Activated CD8-positive, alpha-beta memory T cell treated with anti-CD3 and anti-CD28 coated beads for 1 hour (primary cell): ENCODE data around the gene SNRPF.

Source experiments
- DNase-seq, 2 donors: peaks; one replicate each; pipeline ENCODE4 v3.0.0-alpha.2; 2020; ENCODE audit warnings: low read depth in 1 of 2; ENCODE audit errors: extremely low read depth in 1 of 2

Gene SNRPF

DNA sequence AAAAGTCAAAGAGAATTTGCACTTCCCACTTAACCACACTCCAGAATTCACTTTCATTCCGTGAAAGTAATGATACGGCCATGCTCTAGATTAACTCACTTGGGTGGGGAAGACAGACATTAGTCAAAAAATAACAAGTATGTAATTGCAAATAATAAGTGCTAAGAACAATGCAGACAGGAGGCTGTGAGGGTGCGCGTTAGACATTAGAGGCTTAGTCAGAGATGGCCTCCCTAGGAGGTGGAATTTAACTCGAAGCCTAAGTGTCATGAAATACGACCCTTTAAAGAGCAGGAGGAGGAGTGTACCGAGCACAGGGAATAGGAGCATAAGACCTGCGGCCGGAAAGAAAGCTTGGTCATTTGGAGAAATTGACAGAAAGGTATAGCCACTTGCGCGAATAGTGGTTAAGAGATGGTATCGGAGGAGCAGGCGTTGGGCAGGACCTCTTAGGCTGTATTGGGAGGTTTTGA, 628 bp downstream of the SNRPF start:
- no peak for DNase-seq

GRCh38 chr12:95859947-95860850, 1.4 kb downstream of the SNRPF start:
- no peak for DNase-seq

- no peak for DNase-seq
Measured at GRCh38 chr12:95862038-95862437, 3.3 kb downstream of the SNRPF start.

- no peak for DNase-seq
Measured at GRCh38 chr12:95863337-95863736, 4.6 kb downstream of the SNRPF start.

DNA sequence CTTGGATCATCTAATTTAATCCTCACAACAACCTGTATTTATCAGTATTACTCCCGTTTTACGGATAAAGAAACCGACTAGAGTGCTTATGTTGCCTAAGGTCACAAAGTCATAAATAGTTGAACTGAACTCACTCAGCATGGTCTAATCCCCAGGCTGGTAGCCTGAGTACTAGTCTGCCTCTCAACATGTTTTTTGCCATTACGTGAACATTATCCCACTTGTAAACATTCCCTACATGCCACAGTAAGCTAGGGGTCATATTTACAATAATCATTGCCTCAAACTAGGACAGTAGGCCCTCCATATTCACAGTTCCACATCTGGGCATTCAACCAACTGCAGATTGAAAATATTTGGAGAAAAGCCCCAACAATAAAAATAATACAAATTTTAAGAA, 12.1 kb downstream of the SNRPF start:
- DNase-seq = no peak

GRCh38 chr12:95874452-95874851, 15.7 kb downstream of the SNRPF start:
- no peak for DNase-seq

- DNase-seq = no peak
Measured at GRCh38 chr12:95877622-95878021, 18.9 kb downstream of the SNRPF start.

DNA sequence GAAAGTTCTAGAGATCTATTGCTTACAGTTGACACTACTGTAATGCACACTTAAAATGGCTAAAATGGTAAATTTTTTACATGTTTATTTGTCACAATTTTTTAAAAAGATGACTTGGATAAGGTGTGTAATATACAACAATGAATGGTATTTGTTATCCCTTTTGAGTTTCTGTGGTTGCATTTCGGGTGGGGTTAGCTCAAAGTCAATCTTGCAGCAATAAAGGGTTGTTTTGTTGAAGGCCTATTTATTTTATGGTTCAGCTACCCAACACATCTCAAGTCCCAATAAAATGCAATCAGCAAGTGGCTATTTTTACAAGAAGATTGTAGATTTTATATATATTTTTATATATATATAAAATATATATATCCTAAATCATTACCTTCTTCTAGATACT, 22.1 kb downstream of the SNRPF start:
- no peak for DNase-seq

DNA sequence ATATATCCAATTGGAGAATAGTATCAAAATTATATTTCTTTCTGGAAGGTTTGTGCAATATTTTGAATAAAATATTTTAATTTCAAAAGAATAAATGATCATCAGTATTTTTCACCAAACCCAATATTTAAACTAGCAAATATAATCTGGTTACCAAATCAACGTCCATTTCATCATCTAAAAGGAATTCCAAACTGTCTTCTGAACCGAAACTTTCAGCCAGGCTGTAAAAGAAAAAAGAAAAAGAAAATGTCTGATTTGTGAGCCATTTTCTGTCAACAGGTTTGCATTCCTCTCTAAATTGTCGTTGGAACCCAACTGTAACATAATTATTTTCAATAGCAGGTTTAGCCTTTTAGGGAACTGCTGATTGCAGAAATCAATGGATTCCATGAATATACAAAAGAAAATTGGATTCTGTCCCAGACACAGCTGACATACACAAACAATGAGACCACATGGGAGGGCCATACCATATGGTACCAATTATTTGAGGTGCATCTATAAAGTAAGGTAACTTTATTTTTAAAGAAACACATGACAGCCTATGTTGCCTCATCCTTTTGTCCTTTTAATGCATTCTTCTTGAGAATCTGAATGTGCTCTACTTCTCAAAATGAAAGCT, 22.7 kb downstream of the SNRPF start:
- no peak for DNase-seq

GRCh38 chr12:95882080-95882479, 23.3 kb downstream of the SNRPF start:
- no peak for DNase-seq

- DNase-seq = no peak
Measured at GRCh38 chr12:95882873-95883272, 24.1 kb downstream of the SNRPF start.

- DNase-seq = no peak
Measured at GRCh38 chr12:95884998-95885397, 26.2 kb downstream of the SNRPF start.

DNA sequence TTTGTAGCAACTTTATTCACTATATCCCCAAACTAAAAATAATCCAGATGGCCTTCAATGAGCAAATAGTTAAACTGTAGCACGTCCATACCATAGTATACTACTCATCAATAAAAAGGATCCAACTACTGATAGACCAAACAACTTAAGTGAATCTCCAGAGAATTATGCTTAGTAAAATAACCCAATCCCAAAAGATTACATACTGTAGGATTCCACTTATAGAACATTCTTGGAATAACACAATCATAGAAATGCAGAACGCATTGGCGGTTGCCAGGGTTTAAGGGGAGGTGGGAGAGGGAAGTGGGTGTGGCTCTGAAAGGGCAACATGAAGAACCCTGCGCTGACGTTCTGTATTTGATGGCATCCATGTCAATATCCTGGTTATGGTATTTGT, 28.6 kb downstream of the SNRPF start:
- DNase-seq = no peak

DNA sequence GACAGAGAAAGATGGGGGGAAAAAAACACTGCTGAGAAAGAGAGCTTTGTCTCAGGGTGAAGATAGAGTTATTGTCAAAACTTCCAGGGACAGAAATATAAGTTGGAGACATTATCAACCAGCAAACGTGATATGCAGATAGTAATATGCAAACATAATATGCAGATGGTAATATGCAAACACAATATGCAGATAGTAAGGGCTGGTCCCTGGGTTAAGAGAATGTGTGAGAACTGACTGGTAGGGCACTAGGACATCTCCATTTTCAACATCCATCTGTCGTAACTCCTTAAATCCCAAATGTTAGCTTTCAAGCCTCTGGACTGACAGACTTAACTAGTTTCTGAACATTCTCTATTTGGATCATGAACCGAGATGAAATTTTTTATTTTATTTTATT, 32.2 kb downstream of the SNRPF start:
- no peak for DNase-seq

DNA sequence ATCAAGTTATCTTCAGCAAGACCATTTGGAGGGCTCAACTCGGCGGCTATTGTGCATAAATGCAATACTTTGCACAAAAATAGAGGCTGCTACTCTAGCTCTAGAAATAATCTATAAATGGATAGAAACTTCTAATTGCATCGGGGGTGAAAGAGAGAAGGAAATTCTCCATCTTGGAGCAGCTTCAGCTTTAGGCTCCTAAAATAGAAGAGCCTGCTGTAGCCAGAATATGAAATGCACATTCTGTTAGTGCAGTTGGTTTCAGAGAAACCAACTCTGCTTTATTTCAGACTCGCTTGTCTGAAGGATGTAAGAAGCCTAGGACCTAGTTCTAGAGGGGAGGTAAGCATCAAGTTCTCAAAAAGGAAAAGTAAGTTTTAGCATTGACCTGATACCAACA, 38.1 kb downstream of the SNRPF start:
- no peak for DNase-seq

DNA sequence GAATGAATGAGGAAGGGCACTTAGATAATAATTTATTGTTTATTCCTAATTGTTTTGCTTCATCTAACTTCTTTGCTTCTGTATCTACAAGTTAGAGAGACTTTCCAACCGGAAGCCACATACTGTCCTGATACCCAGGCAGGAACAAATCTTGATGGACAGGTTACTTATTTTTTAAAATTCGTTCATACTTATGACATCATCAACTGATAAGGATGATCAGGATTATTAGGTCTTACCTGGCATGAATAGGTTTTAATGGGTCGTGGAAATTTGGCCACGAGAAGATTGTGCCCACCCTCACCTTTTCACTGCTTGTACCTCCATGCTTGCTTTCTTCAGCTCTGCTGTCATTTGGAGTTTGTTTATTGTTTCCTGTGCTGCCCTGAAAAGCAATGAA, 39.3 kb downstream of the SNRPF start:
- DNase-seq = no peak

- DNase-seq = no peak
Measured at GRCh38 chr12:95908573-95908972, 49.8 kb downstream of the SNRPF start.

- DNase-seq = no peak
Measured at GRCh38 chr12:95909871-95910270, 51.1 kb downstream of the SNRPF start.
